Measurements from ENCODE around the gene FBXL5. TPM values are rescaled to one million over a fixed set of nuclear protein-coding genes. Genes with fewer than 3 reads are reported as not detected.

Gene FBXL5
- total RNA-seq, 1 donor: 157 TPM

DNA sequence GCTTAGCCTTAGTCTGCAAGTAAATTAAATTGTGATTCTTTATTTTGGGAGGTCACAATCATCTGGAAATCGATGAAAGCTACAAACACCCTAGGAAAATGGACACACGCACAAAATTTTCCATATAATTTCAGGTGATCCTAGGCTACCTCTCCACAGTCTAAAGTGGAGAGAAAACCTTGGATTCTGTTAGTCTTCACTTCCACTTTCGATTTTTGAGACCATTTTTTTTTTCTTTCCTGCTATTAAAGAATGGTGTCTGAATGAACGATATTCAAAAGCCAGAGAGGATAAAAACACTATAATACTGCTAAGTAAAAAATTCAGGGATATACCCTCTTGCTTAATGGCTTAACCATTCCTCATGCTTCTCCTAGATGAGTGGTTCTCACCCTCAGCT is 1.7 kb downstream of the FBXL5 start:
- no peak for DNase-seq (ENCODE audit: low read depth)
- peak overlapping the region; percentile 85 for H3K4me3 ChIP-seq (ENCODE audit: low read depth, low read length)
- TF ChIP-seq, protein P1, sequence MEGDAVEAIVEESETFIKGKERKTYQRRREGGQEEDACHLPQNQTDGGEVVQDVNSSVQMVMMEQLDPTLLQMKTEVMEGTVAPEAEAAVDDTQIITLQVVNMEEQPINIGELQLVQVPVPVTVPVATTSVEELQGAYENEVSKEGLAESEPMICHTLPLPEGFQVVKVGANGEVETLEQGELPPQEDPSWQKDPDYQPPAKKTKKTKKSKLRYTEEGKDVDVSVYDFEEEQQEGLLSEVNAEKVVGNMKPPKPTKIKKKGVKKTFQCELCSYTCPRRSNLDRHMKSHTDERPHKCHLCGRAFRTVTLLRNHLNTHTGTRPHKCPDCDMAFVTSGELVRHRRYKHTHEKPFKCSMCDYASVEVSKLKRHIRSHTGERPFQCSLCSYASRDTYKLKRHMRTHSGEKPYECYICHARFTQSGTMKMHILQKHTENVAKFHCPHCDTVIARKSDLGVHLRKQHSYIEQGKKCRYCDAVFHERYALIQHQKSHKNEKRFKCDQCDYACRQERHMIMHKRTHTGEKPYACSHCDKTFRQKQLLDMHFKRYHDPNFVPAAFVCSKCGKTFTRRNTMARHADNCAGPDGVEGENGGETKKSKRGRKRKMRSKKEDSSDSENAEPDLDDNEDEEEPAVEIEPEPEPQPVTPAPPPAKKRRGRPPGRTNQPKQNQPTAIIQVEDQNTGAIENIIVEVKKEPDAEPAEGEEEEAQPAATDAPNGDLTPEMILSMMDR (IDR thresholded peaks at IDR 0.05; ENCODE audit: insufficient read depth, low read depth, low read length): no peak

DNA sequence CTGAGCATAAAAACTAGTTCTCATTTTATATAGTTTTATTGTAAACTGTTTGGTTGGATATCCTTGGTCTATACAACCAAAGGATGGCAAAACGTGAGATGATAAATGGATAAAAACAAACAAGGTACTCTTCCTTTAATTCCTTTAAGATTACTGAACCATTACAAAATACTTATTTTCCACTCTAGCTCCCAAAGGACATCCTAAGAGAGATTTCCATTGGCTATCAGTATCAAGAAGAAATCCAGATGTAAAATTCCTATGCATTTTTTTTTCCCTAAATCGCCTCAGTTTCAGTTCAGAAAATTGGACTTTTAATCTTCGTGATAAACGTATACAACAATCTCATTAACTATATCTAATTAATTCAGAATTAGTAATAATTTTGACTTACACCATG is 2.3 kb downstream of the FBXL5 start:
- peak overlapping the region; percentile 85 for H3K4me3 ChIP-seq (ENCODE audit: low read depth, low read length)
- no peak for DNase-seq (ENCODE audit: low read depth)
- TF ChIP-seq, protein P1 (IDR thresholded peaks at IDR 0.05; ENCODE audit: insufficient read depth, low read depth, low read length): no peak

DNA sequence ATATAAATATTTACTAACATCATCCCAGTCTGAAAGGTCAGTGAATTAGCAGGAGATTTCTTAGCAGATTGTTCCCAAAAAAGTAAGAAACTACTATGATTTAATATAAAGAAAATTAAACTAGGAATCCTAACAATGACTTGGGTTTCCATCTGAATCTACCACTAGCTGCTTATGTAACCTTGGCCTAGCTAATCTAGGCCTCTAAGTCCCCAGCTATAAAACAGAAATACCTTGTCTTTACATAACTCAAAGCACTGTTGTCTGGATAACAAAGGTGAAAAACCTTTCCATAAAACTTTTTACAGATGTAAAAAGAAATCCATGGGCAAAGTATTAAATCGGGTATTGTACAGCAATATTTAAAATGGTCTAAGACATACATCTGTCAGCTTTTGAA is 3.0 kb downstream of the FBXL5 start:
- H3K4me3 ChIP-seq (ENCODE audit: low read depth, low read length): peak overlapping the region; percentile 85
- DNase-seq (ENCODE audit: low read depth): peak; percentile 35
- TF ChIP-seq, protein P1 (IDR thresholded peaks at IDR 0.05; ENCODE audit: insufficient read depth, low read depth, low read length): no peak

DNA sequence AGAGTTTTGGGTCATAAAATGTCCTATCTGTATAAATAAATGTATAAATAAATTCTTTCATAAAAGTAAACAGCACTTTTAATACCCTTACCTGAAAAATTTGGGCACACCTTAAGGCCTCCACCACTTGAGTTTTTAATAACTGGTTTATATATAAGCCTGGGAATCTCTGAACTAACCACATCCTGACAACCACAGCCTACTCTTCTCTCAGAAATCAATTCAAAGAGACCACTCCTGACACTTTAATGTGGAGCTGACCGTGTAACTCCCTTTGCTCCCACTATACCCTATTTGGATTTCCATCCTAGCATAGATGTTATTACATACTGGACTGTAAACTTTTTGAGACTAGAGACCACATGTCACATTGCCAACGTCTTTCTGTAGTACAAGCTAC is 3.5 kb downstream of the FBXL5 start:
- TF ChIP-seq, protein P1 (IDR thresholded peaks at IDR 0.05; ENCODE audit: insufficient read depth, low read depth, low read length): no peak
- peak; percentile 36 for DNase-seq (ENCODE audit: low read depth)
- H3K4me3 ChIP-seq (ENCODE audit: low read depth, low read length): peak overlapping the region; percentile 85

DNA sequence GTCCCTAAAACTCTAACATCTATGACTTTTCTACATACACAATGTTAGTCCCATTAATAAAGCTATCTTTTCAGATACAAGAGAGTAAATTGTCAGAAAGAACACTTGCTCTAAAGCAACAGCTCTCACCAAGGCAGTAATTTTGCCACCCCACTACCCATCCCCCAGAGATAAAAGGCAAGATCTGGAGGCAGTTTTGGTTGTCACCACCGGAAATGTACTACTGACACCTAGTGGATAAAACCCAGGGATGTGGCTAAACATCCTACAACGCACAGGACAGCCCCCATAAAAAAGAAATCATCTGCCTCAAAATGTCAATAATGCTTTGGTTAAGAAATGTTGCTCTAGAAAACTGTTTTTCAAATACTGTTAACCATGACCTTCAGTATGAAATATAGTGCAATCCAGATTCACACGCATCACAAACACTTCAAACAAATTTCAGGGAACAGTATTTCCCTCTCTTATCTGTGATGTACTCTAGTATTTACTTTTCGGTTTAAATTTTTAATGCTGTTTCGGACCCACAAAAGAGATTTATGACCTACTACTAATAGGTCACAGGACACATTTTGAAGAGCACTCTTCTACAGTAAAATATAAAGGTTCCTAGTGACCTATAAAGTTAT is 5.1 kb downstream of the FBXL5 start:
- DNase-seq (ENCODE audit: low read depth): peak; percentile 80

DNA sequence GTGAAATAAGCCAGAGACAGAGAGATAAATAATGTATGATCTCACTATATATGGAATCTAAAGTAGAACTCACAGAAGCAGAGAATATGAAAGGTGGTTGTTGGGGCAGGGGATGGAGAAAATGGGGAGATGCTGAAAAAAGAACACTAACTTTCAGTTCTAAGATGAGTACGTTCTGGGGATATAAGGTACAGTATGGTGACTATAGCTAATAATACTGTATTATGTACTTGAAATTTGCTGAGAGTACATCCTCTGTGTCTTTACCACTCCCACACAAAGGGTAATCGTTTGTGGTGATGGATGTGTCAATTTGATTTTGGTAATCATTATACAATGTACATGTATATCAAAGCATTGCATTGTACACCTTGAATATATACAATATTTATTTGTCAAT is 6.6 kb downstream of the FBXL5 start:
- TF ChIP-seq, protein P1 (IDR thresholded peaks at IDR 0.05; ENCODE audit: insufficient read depth, low read depth, low read length): no peak
- DNase-seq (ENCODE audit: low read depth): no peak
- no peak overlapping the region for H3K4me3 ChIP-seq (ENCODE audit: low read depth, low read length)

More for the DNA sequence above, 5.1 kb downstream of the FBXL5 start:
- H3K4me3 ChIP-seq (ENCODE audit: low read depth, low read length): no peak overlapping the region
- TF ChIP-seq, protein P1 (IDR thresholded peaks at IDR 0.05; ENCODE audit: insufficient read depth, low read depth, low read length): peak; percentile 74

DNA sequence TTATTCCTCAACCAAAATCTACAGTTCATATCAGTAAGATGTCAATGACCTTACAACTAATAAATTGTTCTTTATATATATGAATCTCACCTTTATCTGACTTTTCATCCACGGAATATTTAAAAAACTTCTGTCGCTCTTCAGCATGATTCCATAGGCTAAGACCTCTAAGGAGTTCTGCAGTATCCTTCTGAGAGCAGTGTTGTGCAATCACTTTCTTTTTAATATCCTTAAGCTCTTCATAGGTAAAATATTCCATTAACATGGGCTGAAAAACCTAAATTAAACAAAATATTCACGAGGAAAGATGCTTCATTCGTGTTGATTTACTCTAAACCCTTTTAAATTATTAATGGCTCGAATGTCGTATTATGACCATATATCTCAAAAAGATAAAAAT is 16.7 kb downstream of the FBXL5 start:
- H3K4me3 ChIP-seq (ENCODE audit: low read depth, low read length): no peak overlapping the region
- DNase-seq (ENCODE audit: low read depth): no peak
- TF ChIP-seq, protein P1 (IDR thresholded peaks at IDR 0.05; ENCODE audit: insufficient read depth, low read depth, low read length): no peak

All from fibroblast of villous mesenchyme (primary cell).